Ishikawa (cell line): Measurements from ENCODE around the gene CUL3.

Experiments
- CREB1 ChIP-seq: IDR thresholded peaks from 2 replicates; pipeline ENCODE4 v1.6.1; 2012; ENCODE audit warnings: low read depth
- EGR1 ChIP-seq: IDR thresholded peaks from 2 replicates; pipeline ENCODE4 v1.6.1; 2012
- EP300 ChIP-seq: IDR thresholded peaks from 2 replicates; pipeline ENCODE4 v1.6.1; 2012; ENCODE audit warnings: borderline replicate concordance
- FOXM1 ChIP-seq: IDR thresholded peaks from 2 replicates; pipeline ENCODE4 v1.6.1; 2012; ENCODE audit warnings: low read depth, borderline replicate concordance
- RAD21 ChIP-seq: IDR thresholded peaks from 2 replicates; pipeline ENCODE4 v1.6.1; 2012; ENCODE audit warnings: low read depth
- TAF1 ChIP-seq: IDR thresholded peaks from 2 replicates; pipeline ENCODE4 v1.6.1; 2012; ENCODE audit warnings: low read depth, mild to moderate bottlenecking
- TCF12 ChIP-seq: IDR thresholded peaks from 2 replicates; pipeline ENCODE4 v1.6.1; 2012; ENCODE audit warnings: low read depth
- USF1 ChIP-seq: IDR thresholded peaks from 2 replicates; pipeline ENCODE4 v1.6.1; 2012
- YY1 ChIP-seq: IDR thresholded peaks from 2 replicates; pipeline ENCODE4 v1.6.1; 2012; ENCODE audit warnings: low read depth
- TF ChIP-seq, protein P1 (sequence below): IDR thresholded peaks from 2 replicates; pipeline ENCODE4 v1.6.1; 2012; ENCODE audit warnings: low read depth, mild to moderate bottlenecking

- TF ChIP-seq, protein P1, sequence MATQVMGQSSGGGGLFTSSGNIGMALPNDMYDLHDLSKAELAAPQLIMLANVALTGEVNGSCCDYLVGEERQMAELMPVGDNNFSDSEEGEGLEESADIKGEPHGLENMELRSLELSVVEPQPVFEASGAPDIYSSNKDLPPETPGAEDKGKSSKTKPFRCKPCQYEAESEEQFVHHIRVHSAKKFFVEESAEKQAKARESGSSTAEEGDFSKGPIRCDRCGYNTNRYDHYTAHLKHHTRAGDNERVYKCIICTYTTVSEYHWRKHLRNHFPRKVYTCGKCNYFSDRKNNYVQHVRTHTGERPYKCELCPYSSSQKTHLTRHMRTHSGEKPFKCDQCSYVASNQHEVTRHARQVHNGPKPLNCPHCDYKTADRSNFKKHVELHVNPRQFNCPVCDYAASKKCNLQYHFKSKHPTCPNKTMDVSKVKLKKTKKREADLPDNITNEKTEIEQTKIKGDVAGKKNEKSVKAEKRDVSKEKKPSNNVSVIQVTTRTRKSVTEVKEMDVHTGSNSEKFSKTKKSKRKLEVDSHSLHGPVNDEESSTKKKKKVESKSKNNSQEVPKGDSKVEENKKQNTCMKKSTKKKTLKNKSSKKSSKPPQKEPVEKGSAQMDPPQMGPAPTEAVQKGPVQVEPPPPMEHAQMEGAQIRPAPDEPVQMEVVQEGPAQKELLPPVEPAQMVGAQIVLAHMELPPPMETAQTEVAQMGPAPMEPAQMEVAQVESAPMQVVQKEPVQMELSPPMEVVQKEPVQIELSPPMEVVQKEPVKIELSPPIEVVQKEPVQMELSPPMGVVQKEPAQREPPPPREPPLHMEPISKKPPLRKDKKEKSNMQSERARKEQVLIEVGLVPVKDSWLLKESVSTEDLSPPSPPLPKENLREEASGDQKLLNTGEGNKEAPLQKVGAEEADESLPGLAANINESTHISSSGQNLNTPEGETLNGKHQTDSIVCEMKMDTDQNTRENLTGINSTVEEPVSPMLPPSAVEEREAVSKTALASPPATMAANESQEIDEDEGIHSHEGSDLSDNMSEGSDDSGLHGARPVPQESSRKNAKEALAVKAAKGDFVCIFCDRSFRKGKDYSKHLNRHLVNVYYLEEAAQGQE: no peak
- TF ChIP-seq USF1 (no peak), RAD21 (no peak), EP300 (no peak), TAF1 (no peak), CREB1 (no peak), EGR1 (no peak), TCF12 (no peak), YY1 (no peak), FOXM1 (no peak)
Measured at GRCh38 chr2:224612578-224612977, 27.4 kb upstream of the CUL3 start.
